22Rv1 (cell line): ENCODE results near the gene NDUFA13.

Source experiments
- H3K27ac ChIP-seq: fragments of 450-650 bp; 2 replicates; pipeline ENCODE4 v1.5.1; 2017
- CTCF ChIP-seq: fragments of 450-650 bp; IDR thresholded peaks from 2 replicates; pipeline ENCODE4 v1.5.1; 2017; ENCODE audit warnings: mild to moderate bottlenecking
- ZFX ChIP-seq: fragments of 450-650 bp; IDR thresholded peaks from 2 replicates; pipeline ENCODE4 v1.6.1; 2017; ENCODE audit warnings: antibody characterized with exemption, borderline replicate concordance

Gene NDUFA13

DNA sequence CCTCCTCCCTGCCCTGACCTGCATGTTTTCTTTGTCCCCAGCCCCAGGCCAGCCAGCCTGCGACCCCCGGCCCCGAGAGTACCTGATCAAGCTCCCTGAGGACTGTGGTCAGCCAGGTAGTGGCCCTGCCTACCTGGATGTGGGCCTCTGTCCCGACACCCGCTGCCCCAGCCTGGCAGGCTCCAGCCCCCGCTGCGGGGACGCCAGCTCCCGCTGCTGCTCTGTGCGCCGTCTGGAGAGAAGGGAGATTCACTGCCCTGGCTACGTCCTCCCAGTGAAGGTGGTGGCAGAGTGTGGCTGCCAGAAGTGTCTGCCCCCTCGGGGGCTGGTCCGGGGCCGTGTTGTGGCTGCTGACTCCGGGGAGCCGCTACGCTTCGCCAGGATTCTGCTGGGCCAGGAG, 27.6 kb downstream of the NDUFA13 start:
- TF ChIP-seq CTCF (no peak), ZFX (no peak)
- H3K27ac ChIP-seq = no peak overlapping the region

GRCh38 chr19:19544257-19544953, 28.4 kb downstream of the NDUFA13 start:
- no peak for TF ChIP-seq CTCF
- no peak for TF ChIP-seq ZFX
- no peak overlapping the region for H3K27ac ChIP-seq

- no peak overlapping the region for H3K27ac ChIP-seq
- TF ChIP-seq CTCF = no peak
- TF ChIP-seq ZFX = no peak
These were observed 29.0 kb downstream of the NDUFA13 start for GRCh38 chr19:19544954-19545591.

DNA sequence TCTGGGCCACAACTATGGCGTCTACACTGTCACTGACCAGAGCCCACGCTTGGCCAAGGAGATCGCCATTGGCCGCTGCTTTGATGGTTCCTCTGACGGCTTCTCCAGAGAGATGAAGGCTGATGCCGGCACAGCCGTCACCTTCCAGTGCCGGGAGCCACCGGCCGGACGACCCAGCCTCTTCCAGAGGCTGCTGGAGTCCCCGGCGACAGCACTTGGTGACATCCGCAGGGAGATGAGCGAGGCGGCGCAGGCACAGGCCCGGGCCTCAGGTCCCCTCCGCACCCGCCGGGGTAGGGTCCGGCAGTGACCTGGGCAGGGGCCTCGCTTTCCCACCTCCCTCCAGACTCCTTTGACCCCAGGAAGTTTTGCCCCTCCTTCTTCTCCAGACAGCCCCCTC, 29.7 kb downstream of the NDUFA13 start:
- TF ChIP-seq CTCF (no peak), ZFX (no peak)
- no peak overlapping the region for H3K27ac ChIP-seq

DNA sequence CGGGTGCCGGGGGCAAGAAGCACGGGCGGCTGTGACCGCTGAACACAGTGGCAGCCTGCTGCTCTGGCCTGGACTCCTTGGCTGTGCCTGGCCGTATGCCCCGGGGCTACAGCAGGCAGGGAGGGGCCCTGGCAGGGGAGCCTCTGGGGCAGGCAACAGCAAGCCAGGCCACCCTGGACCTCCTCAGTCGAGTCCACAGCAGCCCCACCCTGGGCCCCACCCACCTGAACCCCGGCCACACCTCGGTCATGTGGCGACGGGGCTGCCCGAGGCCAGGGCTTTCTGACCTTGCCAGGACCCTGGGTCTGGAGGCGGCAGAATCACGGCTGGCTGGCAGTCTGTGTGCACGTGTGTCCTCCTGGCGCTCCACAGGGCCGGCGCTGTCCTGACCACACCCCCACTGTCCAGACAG, 30.7 kb downstream of the NDUFA13 start:
- H3K27ac ChIP-seq = no peak overlapping the region
- TF ChIP-seq CTCF (no peak), ZFX (no peak)

DNA sequence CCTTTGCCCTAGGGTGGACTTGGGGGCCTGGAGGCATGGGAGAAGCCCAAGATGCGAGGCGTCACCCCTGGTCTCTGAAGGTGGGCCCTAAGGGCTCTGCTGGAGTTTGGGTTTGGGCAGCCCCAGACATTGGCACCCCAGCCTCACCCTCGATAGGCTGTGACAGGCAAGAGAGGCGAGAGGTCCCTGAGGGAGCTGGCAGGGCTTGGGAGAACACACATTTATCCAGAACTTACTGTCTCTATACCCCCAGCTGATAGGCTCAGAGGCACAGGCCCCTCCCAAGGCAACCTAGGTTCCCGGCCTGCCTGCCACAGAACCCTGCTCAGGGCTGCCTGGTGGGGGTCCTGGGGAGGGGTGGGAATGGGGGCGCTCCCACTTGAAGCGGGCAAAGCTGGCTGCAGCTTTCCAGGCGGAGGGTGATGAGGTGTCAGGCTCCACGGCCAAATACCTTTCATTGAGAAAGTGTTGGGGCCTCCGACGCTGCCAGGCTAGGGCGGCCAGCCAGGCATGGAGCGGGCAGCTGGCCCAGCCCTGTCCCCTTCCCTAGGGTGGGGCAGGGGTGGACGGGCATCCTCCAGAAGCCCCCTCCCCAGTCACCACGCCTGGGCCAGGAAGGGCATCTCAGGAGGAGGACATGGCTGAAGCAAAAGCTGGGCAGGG, 31.8 kb downstream of the NDUFA13 start:
- TF ChIP-seq CTCF = no peak
- TF ChIP-seq ZFX = no peak
- no peak overlapping the region for H3K27ac ChIP-seq
